Measurements from ENCODE around the gene ZNF768. TPM values are rescaled to one million over a fixed set of nuclear protein-coding genes. Genes with fewer than 3 reads are reported as not detected.

ZNF768 gene
- total and polyA plus RNA-seq, 2 of the 13 experiments (the other 11 are each of a cell fraction or from before 2014, with no cell fraction given), result 26.7 to 34.4 TPM

DNA sequence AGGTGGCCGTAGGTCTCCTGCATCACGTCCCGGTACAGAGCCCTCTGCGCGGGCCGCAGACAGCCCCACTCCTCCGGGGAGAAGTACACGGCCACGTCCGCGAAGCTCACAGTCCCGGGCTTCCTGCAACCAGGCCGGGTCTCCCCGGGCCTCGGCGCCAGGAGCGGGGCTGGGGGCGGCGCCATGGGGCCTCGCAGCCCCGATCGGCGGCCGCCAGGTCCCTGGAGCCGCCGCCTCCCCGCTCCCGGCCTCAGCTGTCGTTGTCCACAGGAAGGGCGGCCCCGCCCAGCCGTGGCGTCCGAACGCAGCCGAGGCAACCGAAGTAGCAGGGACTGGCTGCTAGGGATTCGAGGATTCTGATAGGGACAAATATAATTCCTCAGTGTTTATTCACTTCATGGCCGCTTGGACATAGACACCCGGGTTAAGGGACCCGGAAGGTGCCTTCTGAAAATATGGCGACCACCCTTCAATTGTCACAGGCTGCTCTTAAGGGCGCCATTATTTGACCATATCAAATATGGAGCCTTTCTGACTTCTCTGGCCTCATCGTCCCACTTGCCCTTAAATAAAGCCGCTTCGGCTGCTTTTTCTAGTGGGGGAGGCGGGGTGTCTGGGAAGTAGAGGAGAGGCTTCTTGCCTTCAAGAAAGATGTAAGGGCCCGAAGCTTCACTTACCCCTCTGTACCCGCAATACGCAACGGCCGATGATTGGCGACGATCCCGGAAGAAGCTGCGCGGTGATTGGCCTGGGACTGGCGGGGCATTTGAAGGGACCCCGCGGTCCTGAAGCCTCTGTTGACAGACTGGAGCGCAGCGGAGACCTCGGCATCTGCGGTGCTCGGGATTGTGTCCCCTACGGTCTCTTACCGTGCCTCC is 45.3 kb upstream of the ZNF768 start, which contains the start of gene ZNF688 (continued):
- TF ChIP-seq XRCC5 (optimal IDR thresholded peaks at IDR 0.05; ENCODE audit: low read length), result peak; percentile 81
- TF ChIP-seq MATR3 (CRISPR knock-in tag; IDR thresholded peaks at IDR 0.05), result no peak
- TF ChIP-seq THAP11 (CRISPR knock-in tag; IDR thresholded peaks at IDR 0.05), result peak; percentile 87
- TF ChIP-seq BHLHE40 (IDR thresholded peaks at IDR 0.05; ENCODE audit: low read length), result no peak; the same call in 1 of the 2 replicates
- no peak; the same call in 1 of the 2 replicates for TF ChIP-seq KAT7 (CRISPR knock-in tag; IDR thresholded peaks at IDR 0.05; ENCODE audit: borderline replicate concordance)
- TF ChIP-seq SAP130 (CRISPR knock-in tag; IDR thresholded peaks at IDR 0.05; ENCODE audit: low read depth), result peak; percentile 100
- TF ChIP-seq GZF1 (CRISPR knock-in tag; IDR thresholded peaks at IDR 0.05), result no peak; the same call in 1 of the 2 replicates
- TF ChIP-seq NKX3-1 (CRISPR knock-in tag; IDR thresholded peaks at IDR 0.05), result no peak
- TF ChIP-seq, protein P1, sequence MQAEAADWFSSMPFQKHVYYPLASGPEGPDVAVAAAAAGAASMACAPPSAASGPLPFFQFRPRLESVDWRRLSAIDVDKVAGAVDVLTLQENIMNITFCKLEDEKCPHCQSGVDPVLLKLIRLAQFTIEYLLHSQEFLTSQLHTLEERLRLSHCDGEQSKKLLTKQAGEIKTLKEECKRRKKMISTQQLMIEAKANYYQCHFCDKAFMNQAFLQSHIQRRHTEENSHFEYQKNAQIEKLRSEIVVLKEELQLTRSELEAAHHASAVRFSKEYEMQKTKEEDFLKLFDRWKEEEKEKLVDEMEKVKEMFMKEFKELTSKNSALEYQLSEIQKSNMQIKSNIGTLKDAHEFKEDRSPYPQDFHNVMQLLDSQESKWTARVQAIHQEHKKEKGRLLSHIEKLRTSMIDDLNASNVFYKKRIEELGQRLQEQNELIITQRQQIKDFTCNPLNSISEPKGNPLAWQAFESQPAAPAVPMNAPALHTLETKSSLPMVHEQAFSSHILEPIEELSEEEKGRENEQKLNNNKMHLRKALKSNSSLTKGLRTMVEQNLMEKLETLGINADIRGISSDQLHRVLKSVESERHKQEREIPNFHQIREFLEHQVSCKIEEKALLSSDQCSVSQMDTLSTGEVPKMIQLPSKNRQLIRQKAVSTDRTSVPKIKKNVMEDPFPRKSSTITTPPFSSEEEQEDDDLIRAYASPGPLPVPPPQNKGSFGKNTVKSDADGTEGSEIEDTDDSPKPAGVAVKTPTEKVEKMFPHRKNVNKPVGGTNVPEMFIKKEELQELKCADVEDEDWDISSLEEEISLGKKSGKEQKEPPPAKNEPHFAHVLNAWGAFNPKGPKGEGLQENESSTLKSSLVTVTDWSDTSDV (CRISPR knock-in tag; IDR thresholded peaks at IDR 0.05), result peak; percentile 85
- TF ChIP-seq HDAC2 (CRISPR knock-in tag; IDR thresholded peaks at IDR 0.05), result peak; percentile 84
- TF ChIP-seq BORCS8-MEF2B (CRISPR knock-in tag; IDR thresholded peaks at IDR 0.05), result peak; percentile 91
- TF ChIP-seq, protein P2, sequence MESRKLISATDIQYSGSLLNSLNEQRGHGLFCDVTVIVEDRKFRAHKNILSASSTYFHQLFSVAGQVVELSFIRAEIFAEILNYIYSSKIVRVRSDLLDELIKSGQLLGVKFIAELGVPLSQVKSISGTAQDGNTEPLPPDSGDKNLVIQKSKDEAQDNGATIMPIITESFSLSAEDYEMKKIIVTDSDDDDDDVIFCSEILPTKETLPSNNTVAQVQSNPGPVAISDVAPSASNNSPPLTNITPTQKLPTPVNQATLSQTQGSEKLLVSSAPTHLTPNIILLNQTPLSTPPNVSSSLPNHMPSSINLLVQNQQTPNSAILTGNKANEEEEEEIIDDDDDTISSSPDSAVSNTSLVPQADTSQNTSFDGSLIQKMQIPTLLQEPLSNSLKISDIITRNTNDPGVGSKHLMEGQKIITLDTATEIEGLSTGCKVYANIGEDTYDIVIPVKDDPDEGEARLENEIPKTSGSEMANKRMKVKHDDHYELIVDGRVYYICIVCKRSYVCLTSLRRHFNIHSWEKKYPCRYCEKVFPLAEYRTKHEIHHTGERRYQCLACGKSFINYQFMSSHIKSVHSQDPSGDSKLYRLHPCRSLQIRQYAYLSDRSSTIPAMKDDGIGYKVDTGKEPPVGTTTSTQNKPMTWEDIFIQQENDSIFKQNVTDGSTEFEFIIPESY (CRISPR knock-in tag; IDR thresholded peaks at IDR 0.05), result no peak
- no peak for TF ChIP-seq NR3C1 (CRISPR knock-in tag; IDR thresholded peaks at IDR 0.05)
- TF ChIP-seq, protein P3, sequence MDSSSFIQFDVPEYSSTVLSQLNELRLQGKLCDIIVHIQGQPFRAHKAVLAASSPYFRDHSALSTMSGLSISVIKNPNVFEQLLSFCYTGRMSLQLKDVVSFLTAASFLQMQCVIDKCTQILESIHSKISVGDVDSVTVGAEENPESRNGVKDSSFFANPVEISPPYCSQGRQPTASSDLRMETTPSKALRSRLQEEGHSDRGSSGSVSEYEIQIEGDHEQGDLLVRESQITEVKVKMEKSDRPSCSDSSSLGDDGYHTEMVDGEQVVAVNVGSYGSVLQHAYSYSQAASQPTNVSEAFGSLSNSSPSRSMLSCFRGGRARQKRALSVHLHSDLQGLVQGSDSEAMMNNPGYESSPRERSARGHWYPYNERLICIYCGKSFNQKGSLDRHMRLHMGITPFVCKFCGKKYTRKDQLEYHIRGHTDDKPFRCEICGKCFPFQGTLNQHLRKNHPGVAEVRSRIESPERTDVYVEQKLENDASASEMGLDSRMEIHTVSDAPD (CRISPR knock-in tag; IDR thresholded peaks at IDR 0.05), result no peak
- TF ChIP-seq ZNF615 (CRISPR knock-in tag; IDR thresholded peaks at IDR 0.05; ENCODE audit: borderline replicate concordance), result no peak
- TF ChIP-seq SYNCRIP (IDR thresholded peaks at IDR 0.05; ENCODE audit: insufficient read depth, low read depth, low read length), result no peak
- no peak for TF ChIP-seq ZNF274 (CRISPR knock-in tag; IDR thresholded peaks at IDR 0.05)
- TF ChIP-seq, protein P4, sequence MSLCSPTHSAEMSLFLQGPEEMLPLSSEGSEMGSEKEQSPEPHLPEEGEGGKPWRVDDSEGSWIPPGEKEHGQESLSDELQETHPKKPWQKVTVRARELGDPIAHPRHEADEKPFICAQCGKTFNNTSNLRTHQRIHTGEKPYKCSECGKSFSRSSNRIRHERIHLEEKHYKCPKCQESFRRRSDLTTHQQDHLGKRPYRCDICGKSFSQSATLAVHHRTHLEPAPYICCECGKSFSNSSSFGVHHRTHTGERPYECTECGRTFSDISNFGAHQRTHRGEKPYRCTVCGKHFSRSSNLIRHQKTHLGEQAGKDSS (CRISPR knock-in tag; IDR thresholded peaks at IDR 0.05; ENCODE audit: borderline replicate concordance, low read depth), result peak; percentile 34
- TF ChIP-seq, protein P5, sequence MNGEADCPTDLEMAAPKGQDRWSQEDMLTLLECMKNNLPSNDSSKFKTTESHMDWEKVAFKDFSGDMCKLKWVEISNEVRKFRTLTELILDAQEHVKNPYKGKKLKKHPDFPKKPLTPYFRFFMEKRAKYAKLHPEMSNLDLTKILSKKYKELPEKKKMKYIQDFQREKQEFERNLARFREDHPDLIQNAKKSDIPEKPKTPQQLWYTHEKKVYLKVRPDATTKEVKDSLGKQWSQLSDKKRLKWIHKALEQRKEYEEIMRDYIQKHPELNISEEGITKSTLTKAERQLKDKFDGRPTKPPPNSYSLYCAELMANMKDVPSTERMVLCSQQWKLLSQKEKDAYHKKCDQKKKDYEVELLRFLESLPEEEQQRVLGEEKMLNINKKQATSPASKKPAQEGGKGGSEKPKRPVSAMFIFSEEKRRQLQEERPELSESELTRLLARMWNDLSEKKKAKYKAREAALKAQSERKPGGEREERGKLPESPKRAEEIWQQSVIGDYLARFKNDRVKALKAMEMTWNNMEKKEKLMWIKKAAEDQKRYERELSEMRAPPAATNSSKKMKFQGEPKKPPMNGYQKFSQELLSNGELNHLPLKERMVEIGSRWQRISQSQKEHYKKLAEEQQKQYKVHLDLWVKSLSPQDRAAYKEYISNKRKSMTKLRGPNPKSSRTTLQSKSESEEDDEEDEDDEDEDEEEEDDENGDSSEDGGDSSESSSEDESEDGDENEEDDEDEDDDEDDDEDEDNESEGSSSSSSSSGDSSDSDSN (CRISPR knock-in tag; IDR thresholded peaks at IDR 0.05), result peak; percentile 91

Measured in HepG2 (cell line).